Measurements from ENCODE around the gene EFCAB11. TPM values are rescaled to one million over a fixed set of nuclear protein-coding genes. Genes with fewer than 3 reads are reported as not detected.

EFCAB11 gene
- total RNA-seq, 4 donors from 2014 or later: 3.2 to 5.1 (median 3.7) TPM

DNA sequence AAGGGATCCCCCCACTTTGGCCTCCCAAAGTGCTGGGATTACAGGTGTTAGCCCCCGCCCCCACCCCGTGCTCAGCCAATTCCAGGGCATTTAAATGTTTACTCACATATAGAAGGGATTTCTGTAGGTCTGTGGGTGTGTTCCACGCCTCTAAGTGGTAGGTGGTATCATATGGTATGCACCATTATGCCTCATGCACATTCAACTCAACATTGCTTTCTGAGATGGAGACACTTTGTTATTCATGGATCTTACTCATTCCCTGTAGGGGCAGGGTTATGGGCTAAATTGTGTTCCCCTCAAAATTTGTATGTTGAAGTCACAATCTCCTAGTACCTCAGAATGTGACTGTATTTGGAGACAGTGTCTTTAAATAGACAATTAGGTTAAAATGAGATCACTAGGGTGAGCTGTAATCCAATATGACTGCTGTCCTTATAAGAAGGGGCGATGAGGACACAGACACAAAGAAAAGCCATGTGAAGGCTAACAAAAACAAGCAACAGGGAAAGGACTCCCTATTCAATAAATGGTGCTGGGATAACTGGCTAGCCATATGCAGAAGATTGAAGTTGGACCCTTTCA is 200.6 kb downstream of the EFCAB11 start:
- H3K27me3 ChIP-seq: no peaks in the 10 kb centered on the region
- no peak for DNase-seq (ENCODE audit: low spot score in 2 of 2)
- TF ChIP-seq, protein P1, sequence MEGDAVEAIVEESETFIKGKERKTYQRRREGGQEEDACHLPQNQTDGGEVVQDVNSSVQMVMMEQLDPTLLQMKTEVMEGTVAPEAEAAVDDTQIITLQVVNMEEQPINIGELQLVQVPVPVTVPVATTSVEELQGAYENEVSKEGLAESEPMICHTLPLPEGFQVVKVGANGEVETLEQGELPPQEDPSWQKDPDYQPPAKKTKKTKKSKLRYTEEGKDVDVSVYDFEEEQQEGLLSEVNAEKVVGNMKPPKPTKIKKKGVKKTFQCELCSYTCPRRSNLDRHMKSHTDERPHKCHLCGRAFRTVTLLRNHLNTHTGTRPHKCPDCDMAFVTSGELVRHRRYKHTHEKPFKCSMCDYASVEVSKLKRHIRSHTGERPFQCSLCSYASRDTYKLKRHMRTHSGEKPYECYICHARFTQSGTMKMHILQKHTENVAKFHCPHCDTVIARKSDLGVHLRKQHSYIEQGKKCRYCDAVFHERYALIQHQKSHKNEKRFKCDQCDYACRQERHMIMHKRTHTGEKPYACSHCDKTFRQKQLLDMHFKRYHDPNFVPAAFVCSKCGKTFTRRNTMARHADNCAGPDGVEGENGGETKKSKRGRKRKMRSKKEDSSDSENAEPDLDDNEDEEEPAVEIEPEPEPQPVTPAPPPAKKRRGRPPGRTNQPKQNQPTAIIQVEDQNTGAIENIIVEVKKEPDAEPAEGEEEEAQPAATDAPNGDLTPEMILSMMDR (IDR thresholded peaks at IDR 0.05): no peak
- no peak for TF ChIP-seq POLR2A (IDR thresholded peaks at IDR 0.05)
- TF ChIP-seq EP300 (IDR thresholded peaks at IDR 0.05): no peak
- TF ChIP-seq POLR2AphosphoS5 (IDR thresholded peaks at IDR 0.05): no peak
- peaks cover 14% of the 10 kb centered on the region for H3K4me1 ChIP-seq
- no peaks in the 10 kb centered on the region for H3K9me3 ChIP-seq
- 92% methylated on average over 4 of the region's 4 CpGs for WGBS
- H3K36me3 ChIP-seq: no peaks in the 10 kb centered on the region
- no peak overlapping the region for H3K27ac ChIP-seq
- H3K4me3 ChIP-seq: no peak overlapping the region

DNA sequence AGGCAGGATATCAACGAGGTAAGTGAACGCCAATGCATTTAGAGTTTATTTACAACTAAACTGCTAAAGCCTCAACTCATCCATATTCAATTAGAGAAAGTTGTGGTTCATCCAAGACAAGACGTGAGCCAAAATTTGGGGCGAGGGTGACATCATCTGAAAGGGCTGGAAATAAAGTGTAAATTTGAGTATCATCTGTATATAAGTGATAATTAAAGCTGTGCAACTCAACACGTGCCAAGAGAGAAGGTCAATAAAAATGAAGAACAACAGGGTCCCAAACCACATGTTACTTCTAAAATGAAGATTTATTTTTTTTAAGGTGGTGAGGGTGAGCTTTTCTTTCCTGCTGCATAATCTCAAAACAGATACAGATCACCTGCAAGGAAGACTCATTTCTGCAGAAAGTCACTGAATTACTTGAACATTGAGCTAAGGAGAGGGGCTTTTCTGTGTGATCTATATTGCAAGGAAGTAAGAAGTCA is 203.6 kb downstream of the EFCAB11 start:
- TF ChIP-seq, protein P1 (IDR thresholded peaks at IDR 0.05): no peak
- TF ChIP-seq POLR2AphosphoS5 (IDR thresholded peaks at IDR 0.05): no peak
- no peak for TF ChIP-seq EP300 (IDR thresholded peaks at IDR 0.05)
- no peak for TF ChIP-seq POLR2A (IDR thresholded peaks at IDR 0.05)
- Histone ChIP-seq H3K4me1 (peaks cover 14% of the 10 kb centered on the region), H3K27ac (no peak overlapping the region), H3K4me3 (no peak overlapping the region), H3K36me3 (no peaks in the 10 kb centered on the region), H3K27me3 (no peaks in the 10 kb centered on the region), H3K9me3 (no peaks in the 10 kb centered on the region)
- DNase-seq (ENCODE audit: low spot score in 2 of 2): no peak
- WGBS: 40% methylated on average over 5 of the region's 5 CpGs

DNA sequence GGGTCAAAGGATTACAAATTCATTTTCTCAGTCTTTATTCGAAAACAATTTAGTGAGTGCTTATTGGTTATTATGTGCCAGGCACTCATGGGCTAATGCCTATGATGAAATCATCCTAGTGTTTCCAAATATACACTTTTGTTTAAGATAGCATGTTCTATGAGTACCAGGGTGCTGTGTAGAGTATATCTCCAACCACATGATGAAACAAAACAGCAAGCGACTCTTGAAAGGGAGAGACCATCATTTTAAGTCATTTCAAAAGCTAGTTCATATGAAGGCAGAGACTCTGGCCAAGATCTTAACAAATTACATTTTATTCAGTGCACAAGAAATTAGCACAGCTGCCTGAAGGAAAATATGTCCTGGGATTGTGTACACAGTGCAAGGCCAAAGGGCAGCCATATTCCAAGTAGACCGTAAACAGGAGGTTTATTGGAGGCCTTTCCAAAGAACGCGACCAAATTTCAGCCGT is 204.2 kb downstream of the EFCAB11 start:
- Histone ChIP-seq H3K27me3 (no peaks in the 10 kb centered on the region), H3K27ac (no peak overlapping the region), H3K4me1 (peaks cover 14% of the 10 kb centered on the region), H3K36me3 (no peaks in the 10 kb centered on the region), H3K9me3 (no peaks in the 10 kb centered on the region), H3K4me3 (no peak overlapping the region)
- no peak for DNase-seq (ENCODE audit: low spot score in 2 of 2)
- no peak for TF ChIP-seq EP300 (IDR thresholded peaks at IDR 0.05)
- WGBS: 50% methylated on average over 6 of the region's 6 CpGs

DNA sequence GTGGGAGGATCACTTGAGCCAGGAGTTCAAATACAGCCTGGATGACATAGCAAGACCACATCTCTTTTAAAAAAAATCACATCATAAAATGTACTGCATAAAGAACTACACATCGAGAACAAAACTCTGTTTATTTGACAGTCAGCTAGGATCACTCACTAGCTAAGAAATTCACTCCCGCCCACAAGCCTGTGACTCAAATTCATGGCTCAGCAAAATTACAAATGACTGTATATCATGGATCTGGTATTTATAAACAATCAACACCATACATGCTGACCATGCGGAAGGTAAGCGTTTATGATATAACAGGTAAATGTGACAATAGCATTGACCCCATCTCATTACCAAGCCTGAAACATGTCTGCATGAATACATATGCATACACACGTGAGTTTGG is 206.5 kb downstream of the EFCAB11 start:
- H3K36me3 ChIP-seq: no peaks in the 10 kb centered on the region
- TF ChIP-seq EP300 (IDR thresholded peaks at IDR 0.05) (no peak), POLR2AphosphoS5 (IDR thresholded peaks at IDR 0.05) (no peak), POLR2A (IDR thresholded peaks at IDR 0.05) (no peak)
- TF ChIP-seq, protein P1 (IDR thresholded peaks at IDR 0.05): no peak
- H3K9me3 ChIP-seq: no peaks in the 10 kb centered on the region
- WGBS: 68% methylated on average over 5 of the region's 5 CpGs
- H3K4me1 ChIP-seq: peaks cover 14% of the 10 kb centered on the region
- DNase-seq (ENCODE audit: low spot score in 2 of 2): no peak
- no peak overlapping the region for H3K4me3 ChIP-seq
- H3K27me3 ChIP-seq: no peaks in the 10 kb centered on the region
- H3K27ac ChIP-seq: no peak overlapping the region

DNA sequence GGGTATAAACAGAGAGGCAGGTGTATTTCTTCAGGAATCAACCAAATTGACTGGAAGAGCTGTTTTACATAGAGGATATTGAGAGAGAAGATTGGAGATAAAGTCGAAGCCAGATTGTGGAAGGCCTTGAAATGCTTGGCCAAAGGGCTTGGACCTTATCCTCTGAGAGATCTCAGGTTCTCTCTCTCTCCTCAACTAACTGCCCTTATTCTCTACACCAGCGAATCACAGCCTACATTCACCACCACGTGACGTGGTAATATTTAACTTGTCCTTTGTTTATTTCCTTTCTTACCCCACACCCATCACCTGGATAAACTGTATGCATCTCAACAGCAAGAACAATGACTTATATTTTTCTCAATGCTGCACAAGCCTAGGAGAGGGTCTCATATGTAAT is 207.4 kb downstream of the EFCAB11 start:
- H3K4me1 ChIP-seq: peaks cover 14% of the 10 kb centered on the region
- no peaks in the 10 kb centered on the region for H3K9me3 ChIP-seq
- TF ChIP-seq EP300 (IDR thresholded peaks at IDR 0.05) (no peak), POLR2A (IDR thresholded peaks at IDR 0.05) (no peak), POLR2AphosphoS5 (IDR thresholded peaks at IDR 0.05) (no peak)
- TF ChIP-seq, protein P1 (IDR thresholded peaks at IDR 0.05): no peak
- 87% methylated on average over 4 of the region's 4 CpGs for WGBS
- no peak overlapping the region for H3K4me3 ChIP-seq
- H3K27ac ChIP-seq: no peak overlapping the region
- H3K36me3 ChIP-seq: no peaks in the 10 kb centered on the region
- H3K27me3 ChIP-seq: no peaks in the 10 kb centered on the region
- no peak for DNase-seq (ENCODE audit: low spot score in 2 of 2)
